ENCODE results near the gene IFITM5.
"Not testable (repeated sequence)": the region's sequence is repeated elsewhere in the genome, so short reads cannot be mapped to it uniquely, and the experiment has no call there.

IFITM5 gene

DNA sequence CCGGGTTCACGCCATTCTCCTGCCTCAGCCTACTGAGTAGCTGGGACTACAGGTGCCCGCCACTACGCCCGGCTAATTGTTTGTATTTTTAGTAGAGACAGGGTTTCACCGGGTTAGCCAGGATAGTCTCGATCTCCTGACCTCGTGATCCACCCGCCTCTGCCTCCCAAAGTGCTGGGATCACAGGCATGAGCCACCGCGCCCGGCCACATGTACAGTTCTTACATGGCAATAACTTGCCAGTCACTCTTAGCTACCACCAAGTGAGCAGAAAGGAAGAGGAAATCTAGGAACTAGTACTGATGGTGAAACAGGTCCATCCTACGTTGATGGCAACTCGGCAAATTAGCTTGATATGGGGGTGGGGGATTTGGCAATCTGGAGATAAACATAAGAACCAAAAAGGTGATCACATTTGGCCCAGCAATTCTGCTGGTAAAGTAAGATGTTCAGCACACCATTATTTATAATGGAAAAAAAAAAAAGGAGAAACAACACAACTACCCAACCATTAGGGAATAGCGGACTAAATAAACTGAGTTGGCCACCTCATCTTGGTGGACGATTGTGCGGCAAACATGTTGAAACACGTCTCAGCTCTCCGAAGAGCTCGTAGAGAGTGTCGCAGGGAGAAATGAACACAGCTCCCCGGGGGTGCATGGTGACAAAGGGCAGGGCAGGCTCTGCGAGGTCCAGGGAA, 15.8 kb downstream of the IFITM5 start:
- no peak for DNase-seq (ENCODE audit: low spot score)

DNA sequence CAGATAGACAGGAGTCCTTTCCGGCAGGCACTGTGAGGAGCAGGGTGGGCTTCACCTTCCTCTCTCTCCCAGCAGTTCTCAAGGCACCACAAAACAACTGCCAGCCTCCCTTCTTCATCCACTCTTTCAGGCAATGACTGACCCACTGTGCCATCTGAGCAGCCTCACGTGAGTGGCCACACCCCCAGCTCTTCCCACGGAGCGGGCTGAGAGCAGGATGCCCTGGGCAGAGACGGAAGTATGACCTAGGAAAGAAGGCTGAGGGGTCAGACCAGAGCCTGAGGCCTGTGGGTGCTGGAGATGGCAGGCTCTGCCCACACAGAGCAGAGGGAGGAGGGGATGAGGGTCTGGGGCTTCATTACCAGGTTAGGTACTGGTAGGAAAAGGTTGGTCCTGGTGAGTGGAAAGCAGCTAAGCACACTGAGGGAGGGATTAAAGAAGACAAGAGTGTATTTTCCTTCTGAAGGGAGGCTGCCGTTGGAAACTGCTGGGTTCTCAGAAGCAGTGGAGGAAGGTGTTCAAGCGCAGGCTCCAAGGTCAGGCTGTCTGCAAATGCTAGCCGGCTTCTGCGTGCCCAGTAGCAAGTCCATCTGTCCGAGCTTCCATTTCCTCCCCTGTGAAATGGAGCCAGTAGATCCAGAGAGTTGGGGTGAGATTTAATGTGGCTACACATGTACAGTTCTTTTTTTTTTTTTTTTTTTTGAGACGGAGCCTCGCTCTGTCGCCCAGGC, 16.5 kb downstream of the IFITM5 start:
- DNase-seq (ENCODE audit: low spot score) = no peak

DNA sequence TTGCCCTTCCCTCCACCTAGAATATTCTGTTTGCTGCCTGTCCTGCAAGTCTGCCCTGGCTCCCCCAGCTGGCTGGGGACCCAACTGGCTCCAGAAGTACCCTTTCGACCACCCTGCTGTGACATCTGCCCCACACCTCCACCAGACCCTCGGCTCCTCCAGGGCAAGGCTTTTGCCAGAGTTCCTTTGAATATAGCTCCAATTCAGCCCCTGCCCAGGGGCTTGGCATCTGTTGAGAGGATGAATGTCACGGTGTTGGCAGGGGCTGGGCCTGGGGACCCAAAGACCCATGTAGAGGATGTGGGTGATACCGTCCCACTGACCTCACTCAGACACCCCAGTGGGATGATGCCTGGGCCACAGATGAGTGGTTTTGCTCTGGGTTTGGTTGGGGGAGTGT, 17.2 kb downstream of the IFITM5 start:
- DNase-seq (ENCODE audit: low spot score) = no peak

DNA sequence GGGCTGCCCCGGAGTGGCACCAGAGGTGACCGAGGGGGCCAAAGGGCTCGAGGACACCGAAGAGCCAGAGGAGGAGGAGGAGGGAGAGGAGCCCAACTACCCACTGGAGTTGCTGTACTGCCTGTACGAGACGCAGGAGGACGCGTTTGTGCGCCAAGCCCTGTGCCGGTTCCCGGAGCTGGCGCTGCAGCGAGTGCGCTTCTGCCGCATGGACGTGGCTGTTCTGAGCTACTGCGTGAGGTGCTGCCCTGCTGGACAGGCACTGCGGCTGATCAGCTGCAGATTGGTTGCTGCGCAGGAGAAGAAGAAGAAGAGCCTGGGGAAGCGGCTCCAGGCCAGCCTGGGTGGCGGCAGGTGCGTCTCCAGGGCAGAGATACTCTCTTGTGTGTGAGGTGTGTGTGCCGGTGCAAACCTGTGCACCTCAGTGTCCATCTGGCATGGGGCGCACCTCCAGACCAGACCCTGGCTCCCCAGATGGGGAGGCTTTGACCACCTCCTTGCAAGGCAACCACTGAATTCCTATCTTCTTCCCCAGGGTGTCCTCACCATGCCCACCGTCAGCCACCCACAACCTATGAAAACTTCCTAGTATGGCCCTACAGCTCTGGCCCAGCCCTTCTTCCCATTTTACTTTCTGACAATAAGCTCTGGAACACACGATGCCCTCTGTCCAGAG, 17.7 kb downstream of the IFITM5 start:
- no peak for DNase-seq (ENCODE audit: low spot score)

DNA sequence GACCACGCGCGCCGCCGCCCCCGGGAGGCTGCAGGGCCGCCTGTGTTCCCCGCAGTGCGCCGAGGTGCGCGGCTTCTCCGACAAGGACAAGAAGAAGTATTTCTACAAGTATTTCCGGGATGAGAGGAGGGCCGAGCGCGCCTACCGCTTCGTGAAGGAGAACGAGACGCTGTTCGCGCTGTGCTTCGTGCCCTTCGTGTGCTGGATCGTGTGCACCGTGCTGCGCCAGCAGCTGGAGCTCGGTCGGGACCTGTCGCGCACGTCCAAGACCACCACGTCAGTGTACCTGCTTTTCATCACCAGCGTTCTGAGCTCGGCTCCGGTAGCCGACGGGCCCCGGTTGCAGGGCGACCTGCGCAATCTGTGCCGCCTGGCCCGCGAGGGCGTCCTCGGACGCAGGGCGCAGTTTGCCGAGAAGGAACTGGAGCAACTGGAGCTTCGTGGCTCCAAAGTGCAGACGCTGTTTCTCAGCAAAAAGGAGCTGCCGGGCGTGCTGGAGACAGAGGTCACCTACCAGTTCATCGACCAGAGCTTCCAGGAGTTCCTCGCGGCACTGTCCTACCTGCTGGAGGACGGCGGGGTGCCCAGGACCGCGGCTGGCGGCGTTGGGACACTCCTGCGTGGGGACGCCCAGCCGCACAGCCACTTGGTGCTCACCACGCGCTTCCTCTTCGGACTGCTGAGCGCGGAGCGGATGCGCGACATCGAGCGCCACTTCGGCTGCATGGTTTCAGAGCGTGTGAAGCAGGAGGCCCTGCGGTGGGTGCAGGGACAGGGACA, 18.4 kb downstream of the IFITM5 start:
- no peak for DNase-seq (ENCODE audit: low spot score)

DNA sequence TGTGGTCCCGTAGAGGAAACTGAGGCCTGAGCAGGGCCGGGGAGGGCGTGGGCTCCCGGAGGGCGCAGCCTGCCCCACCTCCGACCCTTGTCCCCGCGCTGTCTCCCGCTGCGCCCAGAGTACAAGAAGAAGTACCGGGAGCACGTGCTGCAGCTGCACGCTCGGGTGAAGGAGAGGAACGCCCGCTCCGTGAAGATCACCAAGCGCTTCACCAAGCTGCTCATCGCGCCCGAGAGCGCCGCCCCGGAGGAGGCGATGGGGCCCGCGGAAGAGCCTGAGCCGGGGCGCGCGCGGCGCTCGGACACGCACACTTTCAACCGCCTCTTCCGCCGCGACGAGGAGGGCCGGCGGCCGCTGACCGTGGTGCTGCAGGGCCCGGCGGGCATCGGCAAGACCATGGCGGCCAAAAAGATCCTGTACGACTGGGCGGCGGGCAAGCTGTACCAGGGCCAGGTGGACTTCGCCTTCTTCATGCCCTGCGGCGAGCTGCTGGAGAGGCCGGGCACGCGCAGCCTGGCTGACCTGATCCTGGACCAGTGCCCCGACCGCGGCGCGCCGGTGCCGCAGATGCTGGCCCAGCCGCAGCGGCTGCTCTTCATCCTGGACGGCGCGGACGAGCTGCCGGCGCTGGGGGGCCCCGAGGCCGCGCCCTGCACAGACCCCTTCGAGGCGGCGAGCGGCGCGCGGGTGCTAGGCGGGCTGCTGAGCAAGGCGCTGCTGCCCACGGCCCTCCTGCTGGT, 19.2 kb downstream of the IFITM5 start:
- peak; percentile 48 for DNase-seq (ENCODE audit: low spot score)

DNA sequence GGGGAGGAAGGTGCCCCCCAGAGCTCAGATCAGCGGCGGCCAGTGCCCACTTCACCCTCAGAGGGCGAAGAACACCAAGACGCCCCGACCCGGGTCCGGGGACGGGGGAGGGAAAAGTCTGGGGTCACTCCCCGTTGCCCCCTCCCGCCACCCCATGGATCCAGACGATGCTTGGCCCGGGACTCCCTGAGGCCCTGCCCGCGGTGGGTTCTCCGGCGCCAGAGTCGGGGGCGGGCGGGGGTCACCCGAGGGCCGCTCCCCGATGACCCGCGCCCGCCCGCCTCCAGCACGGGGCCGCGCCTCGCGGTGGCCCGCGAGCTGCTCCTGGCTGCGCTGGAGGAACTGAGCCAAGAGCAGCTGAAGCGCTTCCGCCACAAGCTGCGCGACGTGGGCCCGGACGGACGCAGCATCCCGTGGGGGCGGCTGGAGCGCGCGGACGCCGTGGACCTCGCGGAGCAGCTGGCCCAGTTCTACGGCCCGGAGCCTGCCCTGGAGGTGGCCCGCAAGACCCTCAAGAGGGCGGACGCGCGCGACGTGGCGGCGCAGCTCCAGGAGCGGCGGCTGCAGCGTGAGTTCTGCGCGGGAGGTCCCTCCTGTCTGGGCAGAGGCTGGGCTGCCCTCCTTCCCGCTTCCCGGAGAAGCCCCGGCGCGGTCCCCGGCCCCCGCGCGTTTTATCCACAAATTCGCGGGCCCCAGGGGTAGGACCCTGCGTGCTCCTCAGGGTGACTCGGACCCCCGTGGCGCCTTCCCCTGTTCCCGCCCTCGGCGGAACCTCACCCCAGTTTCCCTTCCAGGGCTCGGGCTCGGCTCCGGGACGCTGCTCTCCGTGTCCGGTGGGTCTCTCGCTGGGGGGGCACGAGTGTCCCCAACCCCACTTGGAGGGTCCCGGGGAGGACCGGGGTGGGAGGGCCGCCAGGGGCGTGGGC, 20.0 kb downstream of the IFITM5 start:
- no peak for DNase-seq (ENCODE audit: low spot score)

DNA sequence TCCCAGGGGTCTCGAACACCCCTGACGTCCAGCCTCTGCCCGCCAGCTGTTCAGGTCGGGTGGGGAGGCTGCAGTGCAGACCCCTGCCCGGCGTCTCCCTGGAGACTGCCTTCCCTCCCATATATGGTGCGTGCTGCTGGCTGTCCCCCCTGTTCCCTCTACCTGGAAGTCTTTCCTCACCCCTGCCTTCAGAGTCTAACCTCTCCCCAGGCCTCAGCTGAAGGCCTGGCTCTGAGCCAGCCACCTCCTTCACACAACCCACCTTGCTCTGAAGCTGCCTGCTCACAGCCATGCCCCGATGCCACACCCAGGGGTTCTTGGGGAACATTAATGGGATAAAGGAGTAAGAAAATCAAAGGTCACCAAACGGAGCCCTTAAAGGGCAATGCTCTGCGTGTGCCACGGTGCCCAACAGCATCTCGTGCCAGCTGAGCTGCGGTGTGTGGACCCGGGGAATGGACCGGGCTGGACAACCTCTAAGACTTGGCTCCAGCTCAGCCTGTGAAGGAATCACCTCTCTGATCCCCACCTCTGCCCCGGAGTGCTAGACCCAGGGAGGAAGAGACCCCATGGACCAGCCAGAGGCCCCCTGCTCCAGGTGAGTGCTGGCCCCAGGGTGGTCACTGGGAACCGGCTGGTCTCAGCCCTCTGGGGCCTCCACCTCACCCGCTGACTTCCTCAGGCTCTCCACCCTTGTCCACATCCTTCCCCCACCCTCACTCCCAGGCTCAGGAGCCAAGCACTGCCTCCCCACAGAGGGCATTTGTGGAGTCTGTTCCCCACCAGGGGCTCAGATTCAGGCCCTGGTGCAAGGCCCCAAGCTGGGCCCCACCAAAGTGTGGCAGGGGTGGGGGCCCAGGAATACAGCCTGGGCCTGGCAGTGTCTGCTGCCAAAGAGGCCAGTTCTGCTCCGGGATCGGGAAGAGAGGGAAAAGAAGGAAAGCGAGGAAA, 21.1 kb downstream of the IFITM5 start, which contains the start of gene NLRP6:
Gene NLRP6, plus strand, starts transcription at position 407 of the 951 bp plus-strand sequence. Its CDS starts 163 bp downstream, at position 570.
- no peak for DNase-seq (ENCODE audit: low spot score)

DNA sequence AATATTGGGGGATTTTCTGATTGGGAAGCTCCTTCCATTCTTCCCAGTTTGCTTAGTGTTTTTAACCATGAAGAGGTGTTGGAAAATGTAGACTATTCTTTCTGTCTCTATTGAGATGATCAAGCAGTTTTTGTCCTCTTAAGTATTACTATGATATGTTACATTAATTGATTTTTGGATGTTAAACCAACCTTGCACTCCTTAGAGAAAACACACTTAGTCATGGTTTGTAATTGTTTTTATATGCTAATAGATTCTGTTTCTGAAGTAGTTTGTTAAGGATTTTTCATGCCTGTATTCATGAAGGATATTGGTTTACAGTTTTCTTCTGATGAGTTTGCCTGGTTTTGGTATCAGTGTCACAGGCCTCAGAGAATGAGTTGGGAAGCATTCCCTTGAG, 23.1 kb downstream of the IFITM5 start:
- no peak for DNase-seq (ENCODE audit: low spot score)

DNA sequence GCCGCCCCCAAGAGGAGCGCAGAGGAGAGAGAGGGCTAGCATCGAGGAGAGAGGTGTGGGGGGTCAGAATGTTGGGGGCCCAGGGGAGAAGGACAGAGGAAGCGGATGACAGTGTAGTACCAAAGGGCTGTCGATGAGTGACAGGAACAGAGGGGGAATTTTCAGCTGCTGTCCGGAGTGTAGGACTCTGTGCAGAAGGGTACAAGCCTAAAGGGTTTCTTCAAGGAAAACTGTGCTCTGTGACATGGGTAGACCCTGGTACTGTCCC, 26.5 kb downstream of the IFITM5 start:
- no peak for DNase-seq (ENCODE audit: low spot score)

DNA sequence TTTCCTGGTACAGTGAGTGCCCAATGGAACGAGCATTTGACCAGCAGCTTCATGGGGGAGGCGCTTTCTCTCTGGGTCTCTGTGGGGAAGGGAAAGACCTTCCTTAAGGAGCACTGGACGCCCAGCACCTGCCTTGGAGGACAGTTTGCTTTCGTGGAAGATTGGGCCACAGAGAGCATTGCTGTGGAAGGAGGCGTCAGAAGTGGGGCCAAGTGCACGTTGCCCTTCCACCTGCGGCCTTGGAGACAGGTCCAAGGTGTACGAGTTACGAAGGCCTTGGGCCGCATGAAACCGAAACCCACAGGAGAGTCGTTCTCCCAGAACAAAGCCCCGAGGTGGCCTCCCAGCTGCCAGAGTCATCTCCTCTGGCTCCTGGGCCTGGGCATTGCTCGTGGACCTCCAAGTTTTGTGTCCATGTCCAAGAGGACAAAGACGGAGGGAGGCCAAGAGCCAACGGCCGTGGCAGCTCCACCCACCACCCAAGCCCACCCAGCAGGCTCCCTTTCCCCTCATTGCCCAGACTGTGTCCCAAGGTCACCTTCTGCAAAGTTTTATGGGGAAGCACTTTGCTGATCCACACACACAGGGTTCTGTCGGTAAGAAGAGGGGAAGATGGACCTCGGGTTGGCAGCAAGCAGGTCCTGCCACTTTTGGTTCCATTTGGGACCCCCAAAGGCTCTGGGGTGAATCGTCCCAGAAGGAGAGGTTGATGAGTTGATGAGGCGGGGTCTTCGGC, 27.0 kb downstream of the IFITM5 start:
- DNase-seq (ENCODE audit: low spot score) = no peak

DNA sequence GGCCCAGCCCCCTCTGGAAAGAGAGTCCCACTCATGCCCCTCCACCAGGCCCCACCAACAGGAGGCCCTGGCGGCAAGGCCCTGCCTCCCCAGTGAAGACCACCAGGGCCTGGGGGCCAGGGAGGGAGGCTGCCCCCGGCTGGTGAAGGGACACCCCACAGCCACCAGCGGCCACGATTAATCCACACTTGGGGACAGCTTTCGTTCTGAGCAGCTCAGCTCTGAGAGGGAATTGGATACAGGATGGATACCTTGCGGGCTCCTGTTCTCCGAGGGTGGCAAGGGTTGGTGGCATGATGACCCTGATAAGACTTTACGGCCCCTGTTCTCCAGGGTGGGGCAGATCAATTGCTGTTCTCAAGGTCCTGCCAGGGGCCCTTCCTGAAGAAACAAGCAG, 28.0 kb downstream of the IFITM5 start:
- DNase-seq (ENCODE audit: low spot score) = no peak

DNA sequence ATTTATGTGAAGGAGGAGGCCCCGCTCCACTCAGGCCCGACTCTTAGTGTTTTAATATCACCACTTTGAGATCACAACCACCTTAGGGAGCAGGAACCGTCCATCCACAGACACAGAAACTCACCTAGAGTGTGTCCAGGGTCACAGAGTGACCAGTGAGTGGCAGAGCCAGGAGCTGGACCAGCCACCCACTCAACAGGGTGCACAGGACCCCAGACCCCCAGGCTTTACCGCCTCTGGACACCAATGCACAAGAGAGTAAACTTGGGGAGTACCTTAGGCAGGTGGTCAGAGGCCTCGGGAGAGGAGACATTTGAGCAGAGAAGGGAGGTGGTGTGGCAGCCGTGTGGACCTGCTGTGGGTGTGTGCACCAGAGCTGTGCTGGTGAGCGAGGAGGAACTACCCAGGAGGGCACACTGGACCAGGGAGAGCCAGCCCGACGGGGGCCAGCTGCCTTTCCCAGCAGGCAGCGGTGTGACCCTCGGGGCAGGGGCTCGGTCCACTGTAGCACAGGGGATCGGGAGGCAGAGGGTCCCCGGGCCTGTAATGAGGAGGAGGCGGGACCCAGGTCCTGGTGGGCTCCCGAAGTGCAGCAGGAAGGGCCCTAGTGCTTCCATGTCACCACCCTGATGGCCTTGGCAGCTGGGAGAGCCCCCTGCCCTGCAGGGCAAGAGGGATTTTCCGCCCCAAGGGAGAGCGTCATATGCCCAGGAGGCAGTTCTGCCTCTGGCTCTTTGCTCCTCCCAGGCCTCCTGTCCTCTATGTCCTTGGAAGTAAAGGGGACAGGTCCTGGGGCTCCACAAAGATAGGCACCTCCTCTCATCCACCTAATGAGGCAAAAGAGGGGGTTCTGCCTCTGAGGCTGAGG, 28.6 kb downstream of the IFITM5 start:
- DNase-seq (ENCODE audit: low spot score) = no peak

DNA sequence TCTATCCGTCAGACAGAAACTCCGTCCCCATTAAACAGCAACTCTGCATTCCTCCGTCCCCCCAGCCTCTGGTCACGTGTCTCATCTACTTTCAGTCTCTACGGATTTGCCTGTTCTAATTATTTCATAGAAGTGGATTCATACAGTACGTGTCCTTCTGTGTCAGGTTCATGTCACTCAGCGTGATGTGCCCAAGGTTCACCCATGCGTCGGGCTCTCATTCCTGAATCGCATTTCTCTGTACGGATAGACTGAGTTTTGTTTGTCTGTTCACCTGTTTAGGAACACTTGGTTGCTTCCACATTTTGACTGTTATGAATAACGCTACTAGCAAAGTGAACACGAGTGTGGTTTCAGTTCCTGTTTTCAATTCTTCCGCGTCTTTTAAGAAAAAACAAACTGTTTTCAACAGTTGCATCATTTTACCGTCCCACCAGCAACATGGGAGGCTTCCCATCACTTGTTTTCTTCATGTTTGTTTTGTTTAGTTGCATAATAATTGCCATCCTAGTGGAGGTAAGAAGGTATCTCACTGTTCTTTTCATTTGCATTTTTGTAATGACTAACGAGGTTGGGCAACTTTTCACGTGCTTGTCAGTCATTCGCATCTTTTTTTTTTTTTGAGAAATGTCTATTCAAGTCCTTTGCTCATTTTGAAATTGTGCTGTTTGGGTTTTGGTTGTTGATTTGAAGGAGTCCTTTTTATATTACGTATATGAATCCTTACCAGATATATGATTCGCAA, 30.0 kb downstream of the IFITM5 start:
- no peak for DNase-seq (ENCODE audit: low spot score)

DNA sequence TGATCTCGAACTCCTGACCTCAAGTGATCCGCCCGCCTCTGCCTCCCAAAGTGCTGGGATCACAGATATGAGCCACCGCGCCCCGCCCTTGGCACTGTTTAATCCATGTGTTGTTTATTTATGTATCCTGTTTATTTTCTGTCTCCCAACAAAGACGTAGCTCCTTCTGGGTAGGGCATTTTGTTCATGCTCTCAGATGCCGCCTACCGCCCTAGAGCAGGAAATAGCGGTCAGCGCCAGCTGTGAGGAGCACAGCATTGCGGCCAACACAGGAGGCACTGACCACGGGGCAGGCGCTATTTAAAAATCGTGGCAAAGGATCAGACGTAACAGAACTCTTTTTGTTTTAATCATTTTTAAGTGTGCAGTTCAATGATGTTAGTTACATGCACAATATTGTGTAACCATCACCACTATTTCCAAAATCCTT, 30.6 kb downstream of the IFITM5 start:
- not testable (repeated sequence) for DNase-seq (ENCODE audit: low spot score)

DNA sequence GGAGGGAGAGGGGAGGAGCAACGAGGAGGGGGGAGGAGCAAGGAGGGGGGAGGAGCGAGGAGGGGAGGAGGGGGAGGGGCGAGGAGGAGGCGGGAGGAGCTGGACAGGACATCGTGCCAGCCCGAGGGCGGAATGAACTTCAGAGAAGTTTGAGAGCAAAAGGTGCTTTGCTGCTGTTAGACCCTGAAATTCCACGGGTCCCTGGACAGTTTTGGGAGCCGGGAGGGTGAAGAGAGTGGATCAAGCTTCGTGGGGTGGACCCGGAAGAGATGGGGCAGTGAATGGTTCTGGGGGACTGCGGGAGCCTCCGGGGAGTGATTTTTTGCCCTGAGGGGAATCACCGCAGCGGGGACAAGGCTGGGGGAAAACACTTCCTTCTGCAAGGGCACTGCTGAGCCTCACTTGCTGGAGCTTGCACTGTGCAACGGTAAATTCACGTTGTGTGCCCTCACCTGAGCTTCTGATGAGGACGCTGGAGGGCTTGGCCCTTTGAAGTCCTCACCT, 31.8 kb downstream of the IFITM5 start:
- no peak for DNase-seq (ENCODE audit: low spot score)
